GM21381 (cell line): ENCODE results near the gene EVPL.
"Not testable (repeated sequence)": the region's sequence is repeated elsewhere in the genome, so short reads cannot be mapped to it uniquely, and the experiment has no call there.

Source experiments
- ATAC-seq: cut with Tn5 transposase; IDR thresholded peaks from one replicate; pipeline ENCODE4 v1.9.1; 2021; ENCODE audit warnings: mild to moderate bottlenecking, moderate library complexity; ENCODE audit not compliant: unreplicated experiment

EVPL gene

DNA sequence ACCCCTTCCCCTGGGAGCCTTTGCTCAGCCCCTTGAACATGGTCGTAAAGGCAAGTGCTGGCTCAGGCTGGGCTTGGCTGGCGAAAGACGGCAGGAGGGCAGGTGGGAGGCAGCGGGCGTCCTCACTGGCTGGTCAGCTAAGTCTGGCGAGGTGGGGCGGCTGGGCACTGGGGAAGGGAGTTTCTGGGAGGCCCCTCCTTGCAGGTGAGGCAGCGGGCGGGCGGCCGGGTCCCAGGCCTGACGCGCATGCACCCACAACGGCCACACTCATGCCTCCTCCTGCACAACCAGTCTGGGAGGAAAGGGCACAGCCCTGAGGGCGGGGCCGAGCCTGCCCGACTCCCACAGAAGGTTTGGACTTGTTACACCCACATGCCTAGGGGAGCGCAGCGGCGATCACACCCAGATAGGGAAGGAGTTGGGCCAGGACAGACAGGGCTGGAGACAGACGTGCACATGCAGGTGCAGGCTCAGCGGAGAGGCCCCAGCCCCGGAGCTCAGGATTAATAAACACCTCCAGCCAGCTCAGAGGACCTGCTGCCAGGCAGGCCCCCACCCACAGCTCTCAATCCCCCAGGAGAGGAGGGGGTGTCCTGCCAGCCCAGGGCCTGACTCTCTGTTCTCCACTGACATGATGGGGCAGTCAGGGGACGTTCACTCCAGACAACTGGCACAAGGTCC lies at the start of gene EVPL:
Gene EVPL (minus strand): TSS at position 148 of the 681 bp plus-strand sequence. CDS start 108 bp downstream, at position 40.
- ATAC-seq = no peak

DNA sequence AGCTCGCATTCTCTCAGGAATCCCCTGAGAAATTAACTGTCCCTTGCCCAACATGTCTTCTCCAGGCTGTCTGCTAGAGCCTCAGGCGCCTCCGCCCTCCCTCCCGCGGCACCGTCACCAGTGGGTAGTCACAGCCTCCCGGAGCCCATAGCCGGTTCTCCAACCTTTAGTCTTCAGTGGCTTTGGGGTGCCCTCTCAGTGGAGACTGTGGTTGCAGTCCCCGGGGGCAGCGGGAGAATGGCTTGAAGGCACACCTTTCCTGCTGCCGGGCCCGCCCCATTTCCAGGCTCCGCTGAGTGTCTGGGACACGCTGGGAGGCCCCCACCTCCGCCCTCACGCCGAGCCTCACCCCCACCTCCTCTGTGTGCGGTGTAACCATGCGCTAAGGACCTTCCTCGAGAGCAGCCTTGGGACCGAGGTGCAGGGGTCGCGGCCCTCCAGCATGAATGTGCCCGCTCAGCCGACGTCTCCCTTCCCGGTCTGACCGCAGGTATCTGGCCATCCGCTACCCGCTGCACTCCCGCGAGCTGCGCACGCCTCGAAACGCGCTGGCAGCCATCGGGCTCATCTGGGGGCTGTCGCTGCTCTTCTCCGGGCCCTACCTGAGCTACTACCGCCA lies 49.1 kb upstream of the EVPL start:
- ATAC-seq = no peak

GRCh38 chr17:76075364-76076145 lies 48.4 kb upstream of the EVPL start:
- ATAC-seq = no peak

DNA sequence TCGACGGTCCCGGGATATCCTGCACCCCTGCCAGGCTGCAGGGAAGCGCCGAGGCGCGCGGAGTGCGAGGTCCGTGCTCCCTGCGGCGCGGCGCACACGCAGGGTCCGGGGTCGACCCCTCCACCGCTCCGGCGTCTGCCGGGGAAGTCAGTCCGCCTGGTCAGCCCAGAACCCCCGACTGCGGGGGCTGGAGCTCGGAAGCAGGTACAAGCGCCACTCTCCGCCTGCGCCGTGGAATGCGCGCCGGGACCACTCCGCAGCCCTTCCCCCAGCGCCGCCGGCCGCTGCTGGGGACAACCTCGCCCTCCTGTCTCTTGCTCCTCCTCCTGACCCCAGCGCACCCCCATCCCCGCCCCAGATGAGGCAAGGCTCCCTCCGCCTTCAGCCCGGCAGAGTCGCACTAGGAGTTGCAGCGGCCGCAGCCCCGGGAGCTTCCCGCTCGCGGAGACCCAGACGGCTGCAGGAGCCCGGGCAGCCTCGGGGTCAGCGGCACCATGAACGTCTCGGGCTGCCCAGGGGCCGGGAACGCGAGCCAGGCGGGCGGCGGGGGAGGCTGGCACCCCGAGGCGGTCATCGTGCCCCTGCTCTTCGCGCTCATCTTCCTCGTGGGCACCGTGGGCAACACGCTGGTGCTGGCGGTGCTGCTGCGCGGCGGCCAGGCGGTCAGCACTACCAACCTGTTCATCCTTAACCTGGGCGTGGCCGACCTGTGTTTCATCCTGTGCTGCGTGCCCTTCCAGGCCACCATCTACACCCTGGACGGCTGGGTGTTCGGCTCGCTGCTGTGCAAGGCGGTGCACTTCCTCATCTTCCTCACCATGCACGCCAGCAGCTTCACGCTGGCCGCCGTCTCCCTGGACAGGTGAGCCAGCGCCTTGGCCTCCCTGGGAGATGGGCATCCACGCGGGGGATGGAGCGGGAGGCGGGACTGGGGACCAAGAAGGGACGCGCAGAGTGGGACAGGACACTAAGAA lies 47.6 kb upstream of the EVPL start, which contains the start of gene GALR2:
Gene GALR2 (plus strand): TSS at position 392 of the 974 bp plus-strand sequence. CDS start 103 bp downstream, at position 495.
- no peak for ATAC-seq

DNA sequence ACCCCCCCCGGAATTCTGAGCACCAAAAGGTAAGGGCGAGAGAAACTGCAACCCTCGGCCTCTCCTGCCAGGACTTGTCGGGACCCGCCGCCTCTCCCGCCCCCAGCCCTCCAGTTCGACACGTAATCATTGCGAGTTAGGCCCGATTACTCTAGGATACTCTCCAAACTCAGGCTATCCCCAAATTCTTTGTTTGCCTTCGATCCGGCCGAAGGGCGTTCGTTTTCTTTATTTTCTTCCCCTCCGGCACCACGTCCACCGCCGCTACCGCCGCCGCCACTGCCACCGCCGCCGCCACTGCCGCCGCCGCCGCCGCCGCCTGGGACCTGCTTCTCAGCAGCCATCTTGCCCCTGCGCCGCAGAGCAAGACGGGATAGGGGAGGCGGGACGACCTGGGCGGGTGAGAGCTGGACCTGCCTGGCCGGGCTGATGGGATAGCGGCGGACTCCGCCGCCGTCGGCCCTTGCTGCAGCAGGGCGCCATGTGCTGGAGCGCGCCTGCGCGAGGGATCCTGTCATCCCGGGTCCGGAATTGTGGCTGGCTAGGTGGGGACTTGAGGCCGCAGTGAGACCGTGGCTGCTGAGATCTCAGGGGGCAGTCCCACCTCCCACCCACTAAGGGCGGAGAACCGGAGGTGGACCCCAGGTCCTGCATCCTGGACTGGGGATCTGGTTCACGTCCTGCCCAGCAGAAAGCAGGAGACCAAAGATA lies 45.2 kb upstream of the EVPL start, which contains the start of gene SRP68:
Gene SRP68 (minus strand): TSS at position 370 of the 711 bp plus-strand sequence. CDS start 26 bp downstream, at position 344.
- peak; percentile 94 for ATAC-seq

DNA sequence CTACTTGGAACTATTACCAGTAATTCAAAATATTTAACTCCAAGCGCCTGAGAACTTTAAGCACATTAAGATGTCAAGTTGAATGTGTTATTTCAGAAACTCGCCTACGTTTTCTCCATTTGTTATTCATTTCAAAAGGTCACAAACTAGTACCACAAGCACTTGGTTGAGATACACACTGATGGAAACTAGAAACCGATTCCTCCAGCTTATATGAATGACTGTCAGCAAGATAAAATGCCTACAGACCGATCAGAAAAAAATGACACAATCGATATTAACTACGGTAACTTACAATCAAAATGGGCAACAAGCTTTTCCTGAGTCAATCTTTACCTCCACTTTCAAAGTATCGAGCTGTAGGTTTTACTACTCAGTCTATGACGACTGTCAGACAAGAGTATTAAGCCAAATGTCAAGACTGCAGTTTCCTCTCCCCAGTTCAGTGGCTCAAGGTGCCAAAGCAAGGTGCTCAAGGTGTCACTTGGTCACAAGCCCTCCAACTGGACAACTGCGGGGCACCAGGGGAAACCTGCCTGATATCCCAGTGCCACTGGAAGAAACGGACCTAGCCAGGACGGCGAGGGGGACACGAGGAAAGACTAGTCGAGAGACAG lies 44.5 kb upstream of the EVPL start:
- peak; percentile 10 for ATAC-seq

- ATAC-seq = no peak
These were observed 38.7 kb upstream of the EVPL start for GRCh38 chr17:76065775-76066174.

- ATAC-seq = no peak
These were observed 36.9 kb upstream of the EVPL start for GRCh38 chr17:76063875-76064546.

GRCh38 chr17:76058264-76058663 lies 31.2 kb upstream of the EVPL start:
- ATAC-seq = not testable (repeated sequence)

DNA sequence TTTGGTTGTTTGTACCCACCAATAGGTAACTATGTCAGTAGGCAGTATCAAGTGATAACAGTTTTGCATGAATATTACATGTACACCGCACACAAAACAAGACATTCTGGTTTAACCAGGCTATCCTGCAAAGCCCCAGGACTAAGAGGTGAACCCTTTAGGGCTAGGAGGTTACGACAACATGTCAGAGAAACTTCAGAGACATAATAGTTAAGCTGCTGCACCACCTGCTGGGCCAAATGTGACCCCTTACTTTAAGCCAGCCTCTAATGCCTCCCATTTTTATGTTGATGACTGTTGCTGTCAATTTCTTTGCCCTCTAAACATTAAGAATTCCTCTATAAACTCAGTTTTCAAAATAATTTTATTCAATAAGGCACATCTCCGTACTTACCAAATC lies 29.8 kb upstream of the EVPL start:
- ATAC-seq = no peak

- ATAC-seq = no peak
These were observed 27.0 kb upstream of the EVPL start for GRCh38 chr17:76054112-76054476.

- no peak for ATAC-seq
These were observed 26.4 kb upstream of the EVPL start for GRCh38 chr17:76053246-76054111.

DNA sequence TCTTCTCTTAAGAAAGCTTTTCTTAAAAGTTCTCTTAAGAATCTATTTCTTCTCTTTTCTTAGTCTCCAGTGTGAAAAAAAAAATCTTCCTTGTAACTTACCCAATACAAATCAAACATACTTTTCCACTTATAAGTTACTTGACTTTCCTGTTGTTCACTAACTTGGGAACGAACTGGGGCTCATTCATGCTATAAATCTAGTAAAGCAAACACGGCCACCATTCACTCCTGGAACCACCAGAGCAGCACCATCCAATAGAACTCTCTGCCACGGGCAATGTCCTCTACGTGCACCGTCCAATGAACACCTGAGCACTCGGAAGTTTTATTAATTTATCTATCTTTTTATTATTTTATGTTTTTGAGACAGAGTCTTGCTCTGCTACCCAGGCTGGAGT lies 24.5 kb upstream of the EVPL start:
- no peak for ATAC-seq

DNA sequence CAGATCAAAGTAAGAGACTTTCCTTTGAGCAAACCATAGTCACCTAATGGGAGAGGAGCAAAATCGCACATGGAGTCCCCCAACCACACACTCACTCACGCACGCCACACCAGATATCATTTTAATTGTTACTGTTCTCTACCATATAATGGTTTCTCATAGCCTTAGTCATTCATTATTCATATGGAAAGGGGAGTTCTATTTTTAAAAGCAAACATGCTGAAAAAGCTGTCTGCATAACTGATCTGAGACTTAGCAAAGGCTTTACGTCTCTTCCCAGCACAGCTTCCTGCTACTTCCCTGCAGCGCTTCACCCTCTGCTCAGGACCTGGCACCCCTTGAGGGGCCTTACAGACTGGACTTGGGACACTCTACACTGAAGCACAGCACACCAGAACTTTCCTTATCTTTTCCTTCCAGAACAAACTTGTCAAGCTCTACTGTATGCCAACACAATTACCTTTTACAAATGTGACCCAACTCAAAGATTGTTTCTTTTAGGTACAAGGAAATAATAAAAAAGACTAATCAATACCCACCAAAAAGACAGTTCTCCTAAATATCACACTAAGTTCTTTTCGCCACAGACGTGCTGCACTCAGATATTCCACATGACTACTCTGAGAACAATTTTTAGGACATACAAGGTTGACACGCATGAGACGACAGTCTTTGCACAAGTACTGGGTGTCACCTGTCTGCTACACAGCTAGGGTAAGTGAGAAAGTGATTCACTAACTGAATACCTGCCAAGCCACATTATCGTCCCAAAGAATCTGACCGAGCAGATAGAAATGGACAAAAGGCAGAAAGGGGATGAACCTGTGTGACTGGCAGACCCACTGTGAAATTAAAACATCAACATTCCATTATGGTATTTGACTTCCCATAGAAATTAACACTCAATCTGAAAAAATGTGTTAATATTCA lies 23.7 kb upstream of the EVPL start:
- no peak for ATAC-seq

- no peak for ATAC-seq
These were observed 22.9 kb upstream of the EVPL start for GRCh38 chr17:76049836-76050537.

- ATAC-seq = no peak
These were observed 22.1 kb upstream of the EVPL start for GRCh38 chr17:76049239-76049638.
